ENCODE data around the gene GGA1. TPM values are rescaled to one million over a fixed set of nuclear protein-coding genes. Genes with fewer than 3 reads are reported as not detected.

The GGA1 gene
- total and polyA plus RNA-seq, 2 of the 4 experiments (the other 2 are of a cell fraction), result 17.2 to 48.5 TPM

DNA sequence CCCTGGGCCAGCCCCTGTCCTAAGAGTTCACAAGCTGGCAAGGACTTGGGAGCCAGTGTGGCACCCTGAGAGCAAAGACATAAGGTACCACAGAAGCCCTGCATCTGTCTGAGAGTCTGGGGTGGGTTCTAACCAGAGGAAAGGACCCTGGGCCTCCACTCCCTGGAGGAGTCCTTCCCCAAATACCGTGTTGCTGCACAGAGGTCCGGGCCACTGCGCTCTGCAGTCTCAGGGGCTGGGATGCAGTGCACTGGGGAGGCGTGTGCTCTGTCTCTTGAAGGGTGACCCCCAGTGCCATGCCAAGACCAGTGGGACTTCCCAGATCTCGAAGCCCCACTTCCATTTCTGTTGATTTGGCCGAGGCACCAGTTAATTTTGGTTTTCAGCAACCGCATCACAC lies 26.5 kb downstream of the GGA1 start:
- H3K4me1 ChIP-seq (ENCODE audit: control insufficient read depth, insufficient read depth, low read length), result peaks cover 42% of the 10 kb centered on the region
- peak overlapping the region; percentile 75; the same call in 1 of the 2 replicates for H4K91ac ChIP-seq (ENCODE audit: insufficient read depth, low read depth, low read length)
- H3K27ac ChIP-seq (ENCODE audit: insufficient read depth, low read length), result peak overlapping the region; percentile 97
- intact Hi-C loops (cut with micrococcal nuclease), result no loop called here
- peak overlapping the region; percentile 42 for H4K5ac ChIP-seq (ENCODE audit: low read depth, low read length)
- peak overlapping the region; percentile 84 to 99; a peak in 2 of 4 replicates for H4K8ac ChIP-seq (ENCODE audit: low read depth in 2 of 2, low read length in 2 of 2)
- DNase-seq (no peak), ATAC-seq (ENCODE audit: low read depth) (no peak)
- peaks cover 19% of the 10 kb centered on the region for H3K9me1 ChIP-seq (ENCODE audit: insufficient read depth, low read length)
- peaks cover 0 to 57% of the 10 kb centered on the region in 2 experiments; a peak in 3 of 4 replicates for H3K79me1 ChIP-seq (ENCODE audit: low read depth in 1 of 2, low read length in 2 of 2)
- no peaks in the 10 kb centered on the region for H4K20me1 ChIP-seq (ENCODE audit: insufficient read depth, low read length)
- H2AFZ ChIP-seq (replicated peaks; ENCODE audit: low read length, poor library complexity), result no peak overlapping the region
- peak overlapping the region; percentile 91 for H3K14ac ChIP-seq (replicated peaks; ENCODE audit: low read depth, low read length)
- dilution Hi-C loops (cut with HindIII; ENCODE audit: low sequenced_read_pairs, unreplicated experiment), result no loop called here
- no peak overlapping the region for H3K56ac ChIP-seq (ENCODE audit: extremely low read depth, insufficient read depth, low read length)
- no CpG with 5 or more reads among the region's 7 CpGs for whole genome bisulfite sequencing, 2 experiments (ENCODE audit: extremely low coverage in 2 of 2, insufficient read length in 1 of 2)
- H3K4me3 ChIP-seq (ENCODE audit: insufficient read depth, low read depth, low read length), result no peak overlapping the region
- peak overlapping the region; percentile 96; the same call in 1 of the 2 replicates for H2AK5ac ChIP-seq (ENCODE audit: low read depth, low read length)
- H2BK120ac ChIP-seq (ENCODE audit: low read depth, low read length), result peak overlapping the region; percentile 89; the same call in 1 of the 2 replicates
- H2BK20ac ChIP-seq (ENCODE audit: low read depth, low read length), result no peak overlapping the region
- no peak overlapping the region for H3K4me2 ChIP-seq (ENCODE audit: low read depth, low read length)
- BruUV-seq (replicated peaks), result no TSS peak
- peak overlapping the region; percentile 86; the same call in 1 of the 3 replicates for H2BK15ac ChIP-seq (ENCODE audit: low read depth, low read length)
- peak overlapping the region; percentile 86; the same call in 1 of the 2 replicates for H3K23ac ChIP-seq (ENCODE audit: low read depth, low read length)
- peak overlapping the region; percentile 97 for H2AK9ac ChIP-seq (replicated peaks; ENCODE audit: low read depth, low read length, poor library complexity)
- in situ Hi-C loops (cut with MboI; ENCODE audit: low sequenced_read_pairs), result no loop called here
- H3K4ac ChIP-seq (ENCODE audit: low read depth, low read length), result peak overlapping the region; percentile 96; the same call in 1 of the 2 replicates
- TF ChIP-seq MAZ (IDR thresholded peaks at IDR 0.05; ENCODE audit: borderline replicate concordance, low read depth, low read length) (no peak), MAFK (IDR thresholded peaks at IDR 0.05; ENCODE audit: low read depth, low read length) (no peak), RCOR1 (IDR thresholded peaks at IDR 0.05; ENCODE audit: insufficient replicate concordance, low read length) (no peak), FOS (IDR thresholded peaks at IDR 0.05; ENCODE audit: low read depth, low read length) (no peak), RFX5 (IDR thresholded peaks at IDR 0.05; ENCODE audit: low read depth, low read length) (no peak), SMC3 (IDR thresholded peaks at IDR 0.05; ENCODE audit: low read depth, low read length) (no peak), RAD21 (IDR thresholded peaks at IDR 0.05; ENCODE audit: low read length) (no peak), POLR2A (IDR thresholded peaks at IDR 0.05; ENCODE audit: low read depth, low read length) (no peak), CEBPB (IDR thresholded peaks at IDR 0.05; ENCODE audit: low read depth, low read length) (no peak), MXI1 (IDR thresholded peaks at IDR 0.05; ENCODE audit: borderline replicate concordance, low read depth, low read length) (no peak), CHD1 (IDR thresholded peaks at IDR 0.05; ENCODE audit: low read depth, low read length) (no peak), NFE2L2 (IDR thresholded peaks at IDR 0.05; ENCODE audit: low read depth, low read length) (no peak)
- TF ChIP-seq, protein P1, sequence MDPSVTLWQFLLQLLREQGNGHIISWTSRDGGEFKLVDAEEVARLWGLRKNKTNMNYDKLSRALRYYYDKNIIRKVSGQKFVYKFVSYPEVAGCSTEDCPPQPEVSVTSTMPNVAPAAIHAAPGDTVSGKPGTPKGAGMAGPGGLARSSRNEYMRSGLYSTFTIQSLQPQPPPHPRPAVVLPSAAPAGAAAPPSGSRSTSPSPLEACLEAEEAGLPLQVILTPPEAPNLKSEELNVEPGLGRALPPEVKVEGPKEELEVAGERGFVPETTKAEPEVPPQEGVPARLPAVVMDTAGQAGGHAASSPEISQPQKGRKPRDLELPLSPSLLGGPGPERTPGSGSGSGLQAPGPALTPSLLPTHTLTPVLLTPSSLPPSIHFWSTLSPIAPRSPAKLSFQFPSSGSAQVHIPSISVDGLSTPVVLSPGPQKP (IDR thresholded peaks at IDR 0.05; ENCODE audit: borderline replicate concordance, low read depth, low read length), result no peak
- TF ChIP-seq, protein P2, sequence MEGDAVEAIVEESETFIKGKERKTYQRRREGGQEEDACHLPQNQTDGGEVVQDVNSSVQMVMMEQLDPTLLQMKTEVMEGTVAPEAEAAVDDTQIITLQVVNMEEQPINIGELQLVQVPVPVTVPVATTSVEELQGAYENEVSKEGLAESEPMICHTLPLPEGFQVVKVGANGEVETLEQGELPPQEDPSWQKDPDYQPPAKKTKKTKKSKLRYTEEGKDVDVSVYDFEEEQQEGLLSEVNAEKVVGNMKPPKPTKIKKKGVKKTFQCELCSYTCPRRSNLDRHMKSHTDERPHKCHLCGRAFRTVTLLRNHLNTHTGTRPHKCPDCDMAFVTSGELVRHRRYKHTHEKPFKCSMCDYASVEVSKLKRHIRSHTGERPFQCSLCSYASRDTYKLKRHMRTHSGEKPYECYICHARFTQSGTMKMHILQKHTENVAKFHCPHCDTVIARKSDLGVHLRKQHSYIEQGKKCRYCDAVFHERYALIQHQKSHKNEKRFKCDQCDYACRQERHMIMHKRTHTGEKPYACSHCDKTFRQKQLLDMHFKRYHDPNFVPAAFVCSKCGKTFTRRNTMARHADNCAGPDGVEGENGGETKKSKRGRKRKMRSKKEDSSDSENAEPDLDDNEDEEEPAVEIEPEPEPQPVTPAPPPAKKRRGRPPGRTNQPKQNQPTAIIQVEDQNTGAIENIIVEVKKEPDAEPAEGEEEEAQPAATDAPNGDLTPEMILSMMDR (conservative IDR thresholded peaks at IDR 0.05; ENCODE audit: low read depth, low read length), result no peak
- TF ChIP-seq, protein P3, sequence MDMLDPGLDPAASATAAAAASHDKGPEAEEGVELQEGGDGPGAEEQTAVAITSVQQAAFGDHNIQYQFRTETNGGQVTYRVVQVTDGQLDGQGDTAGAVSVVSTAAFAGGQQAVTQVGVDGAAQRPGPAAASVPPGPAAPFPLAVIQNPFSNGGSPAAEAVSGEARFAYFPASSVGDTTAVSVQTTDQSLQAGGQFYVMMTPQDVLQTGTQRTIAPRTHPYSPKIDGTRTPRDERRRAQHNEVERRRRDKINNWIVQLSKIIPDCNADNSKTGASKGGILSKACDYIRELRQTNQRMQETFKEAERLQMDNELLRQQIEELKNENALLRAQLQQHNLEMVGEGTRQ (IDR thresholded peaks at IDR 0.05; ENCODE audit: low read depth, low read length), result no peak
- peaks cover 15% of the 10 kb centered on the region; the same call in 1 of the 2 replicates for H3K36me3 ChIP-seq (ENCODE audit: control insufficient read depth, insufficient read depth, low read length)
- H3K27me3 ChIP-seq (ENCODE audit: control insufficient read depth, insufficient read depth, low read length), result no peaks in the 10 kb centered on the region
- ChIA-PET CTCF (interaction anchor here (1.0 to 3.0 kb wide), 2 partner anchors 8 to 46 kb away, joined by 3 to 12 read pairs; no protein-coding TSS in a partner anchor), POLR2A (ENCODE audit: unreplicated experiment) (no interaction called here)
- peak overlapping the region; percentile 35 for H3K18ac ChIP-seq (ENCODE audit: low read depth, low read length)
- H3K9me3 ChIP-seq (ENCODE audit: control insufficient read depth, insufficient read depth, low read length), result no peaks in the 10 kb centered on the region
- H2BK5ac ChIP-seq (ENCODE audit: low read depth, low read length, poor library complexity, severe bottlenecking), result peak overlapping the region; percentile 89
- H3K9ac ChIP-seq (ENCODE audit: low read depth, low read length), result peak overlapping the region; percentile 41

Measured in IMR-90 (cell line).